DND-41 (cell line): ENCODE data around the gene DNAAF5.

Experiments used
- CTCF ChIP-seq: IDR thresholded peaks from 2 replicates; pipeline ENCODE4 v1.5.1; 2012; ENCODE audit warnings: borderline replicate concordance, low read length, moderate library complexity, mild to moderate bottlenecking; ENCODE audit not compliant: poor library complexity, severe bottlenecking; ENCODE audit errors: extremely low read depth
- EZH2 ChIP-seq: IDR thresholded peaks from 3 replicates; pipeline ENCODE4 v1.6.1; 2012; ENCODE audit warnings: borderline replicate concordance, low read depth, mild to moderate bottlenecking, moderate library complexity, low read length, inconsistent platforms; ENCODE audit not compliant: severe bottlenecking

GRCh38 chr7:734808-735207, 8.3 kb downstream of the DNAAF5 start:
- no peak for TF ChIP-seq CTCF
- TF ChIP-seq EZH2, result no peak
